ENCODE data around the gene BSCL2. TPM values are rescaled to one million over a fixed set of nuclear protein-coding genes. Genes with fewer than 3 reads are reported as not detected.
A peak's percentile ranks its signal among the peaks of the same experiment; 100 is the strongest.

Gene BSCL2
- total RNA-seq, 1 donor from 2014 or later = 96.6 TPM

DNA sequence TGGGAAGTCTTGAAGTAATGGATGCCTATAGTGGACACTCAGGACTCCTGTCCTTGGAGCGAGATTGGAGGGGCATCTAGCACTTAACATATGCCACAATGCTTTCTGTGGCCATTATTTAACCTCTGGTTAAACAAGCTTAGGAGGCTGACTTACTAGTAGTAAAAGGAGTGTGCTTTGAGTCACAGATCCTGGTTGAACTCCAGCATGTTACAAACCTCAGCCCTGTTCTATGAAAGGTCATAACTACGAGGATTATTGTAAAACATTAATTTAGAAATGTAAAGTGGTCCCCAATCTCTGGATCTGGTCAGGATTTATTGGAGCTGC is 34.1 kb downstream of the BSCL2 start:
- no peak overlapping the region for H3K4me3 ChIP-seq (ENCODE audit: low read depth, low read length)
- TF ChIP-seq, protein P1, sequence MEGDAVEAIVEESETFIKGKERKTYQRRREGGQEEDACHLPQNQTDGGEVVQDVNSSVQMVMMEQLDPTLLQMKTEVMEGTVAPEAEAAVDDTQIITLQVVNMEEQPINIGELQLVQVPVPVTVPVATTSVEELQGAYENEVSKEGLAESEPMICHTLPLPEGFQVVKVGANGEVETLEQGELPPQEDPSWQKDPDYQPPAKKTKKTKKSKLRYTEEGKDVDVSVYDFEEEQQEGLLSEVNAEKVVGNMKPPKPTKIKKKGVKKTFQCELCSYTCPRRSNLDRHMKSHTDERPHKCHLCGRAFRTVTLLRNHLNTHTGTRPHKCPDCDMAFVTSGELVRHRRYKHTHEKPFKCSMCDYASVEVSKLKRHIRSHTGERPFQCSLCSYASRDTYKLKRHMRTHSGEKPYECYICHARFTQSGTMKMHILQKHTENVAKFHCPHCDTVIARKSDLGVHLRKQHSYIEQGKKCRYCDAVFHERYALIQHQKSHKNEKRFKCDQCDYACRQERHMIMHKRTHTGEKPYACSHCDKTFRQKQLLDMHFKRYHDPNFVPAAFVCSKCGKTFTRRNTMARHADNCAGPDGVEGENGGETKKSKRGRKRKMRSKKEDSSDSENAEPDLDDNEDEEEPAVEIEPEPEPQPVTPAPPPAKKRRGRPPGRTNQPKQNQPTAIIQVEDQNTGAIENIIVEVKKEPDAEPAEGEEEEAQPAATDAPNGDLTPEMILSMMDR (conservative IDR thresholded peaks at IDR 0.05; ENCODE audit: low read depth, low read length) = no peak
- no peak for DNase-seq (ENCODE audit: low read depth)

DNA sequence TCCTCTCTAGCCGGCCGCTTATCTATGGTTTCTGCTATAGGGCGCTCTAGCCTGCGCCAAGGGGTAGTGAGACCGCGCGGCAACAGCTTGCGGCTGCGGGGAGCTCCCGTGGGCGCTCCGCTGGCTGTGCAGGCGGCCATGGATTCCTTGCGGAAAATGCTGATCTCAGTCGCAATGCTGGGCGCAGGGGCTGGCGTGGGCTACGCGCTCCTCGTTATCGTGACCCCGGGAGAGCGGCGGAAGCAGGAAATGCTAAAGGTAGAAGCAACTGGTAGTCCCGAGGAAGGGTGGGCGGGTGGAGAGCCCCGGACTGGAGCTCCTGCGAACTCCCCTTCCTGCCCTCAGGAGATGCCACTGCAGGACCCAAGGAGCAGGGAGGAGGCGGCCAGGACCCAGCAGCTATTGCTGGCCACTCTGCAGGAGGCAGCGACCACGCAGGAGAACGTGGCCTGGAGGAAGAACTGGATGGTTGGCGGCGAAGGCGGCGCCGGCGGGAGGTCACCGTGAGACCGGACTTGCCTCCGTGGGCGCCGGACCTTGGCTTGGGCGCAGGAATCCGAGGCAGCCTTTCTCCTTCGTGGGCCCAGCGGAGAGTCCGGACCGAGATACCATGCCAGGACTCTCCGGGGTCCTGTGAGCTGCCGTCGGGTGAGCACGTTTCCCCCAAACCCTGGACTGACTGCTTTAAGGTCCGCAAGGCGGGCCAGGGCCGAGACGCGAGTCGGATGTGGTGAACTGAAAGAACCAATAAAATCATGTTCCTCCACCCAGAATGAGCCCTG is 35.4 kb downstream of the BSCL2 start, which contains the start of the genes LBHD1 and UQCC3:
Gene LBHD1 (minus strand): TSS at position 660 of the 782 bp plus-strand sequence. CDS start 2,236 bp downstream, outside the sequence.
Gene UQCC3 (plus strand): TSS at position 66 of the 782 bp plus-strand sequence. CDS start 73 bp downstream, at position 139.
- TF ChIP-seq, protein P1 (conservative IDR thresholded peaks at IDR 0.05; ENCODE audit: low read depth, low read length) = no peak
- H3K4me3 ChIP-seq (ENCODE audit: low read depth, low read length) = peak within 1 kb of the TSS; percentile 92
- no peak for DNase-seq (ENCODE audit: low read depth)

DNA sequence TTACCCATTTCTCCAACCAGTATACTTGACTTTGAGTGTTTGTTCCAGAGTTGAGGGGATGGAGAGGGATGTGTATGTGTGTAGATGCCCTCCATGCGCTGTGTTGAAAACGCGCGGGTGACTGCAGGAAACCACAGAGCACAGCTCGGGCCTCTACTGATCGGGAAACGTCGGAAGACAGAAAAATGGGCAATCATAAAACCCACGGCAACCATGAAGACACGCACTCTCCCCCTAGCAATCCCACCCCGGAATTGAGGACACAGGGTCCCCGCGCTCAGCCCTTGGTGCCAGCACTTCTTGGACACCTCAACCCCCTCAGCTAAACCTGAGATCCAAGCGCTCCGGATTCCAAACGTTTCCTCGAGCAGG is 36.0 kb downstream of the BSCL2 start:
- peak overlapping the region; percentile 92 for H3K4me3 ChIP-seq (ENCODE audit: low read depth, low read length)
- TF ChIP-seq, protein P1 (conservative IDR thresholded peaks at IDR 0.05; ENCODE audit: low read depth, low read length) = no peak
- no peak for DNase-seq (ENCODE audit: low read depth)

DNA sequence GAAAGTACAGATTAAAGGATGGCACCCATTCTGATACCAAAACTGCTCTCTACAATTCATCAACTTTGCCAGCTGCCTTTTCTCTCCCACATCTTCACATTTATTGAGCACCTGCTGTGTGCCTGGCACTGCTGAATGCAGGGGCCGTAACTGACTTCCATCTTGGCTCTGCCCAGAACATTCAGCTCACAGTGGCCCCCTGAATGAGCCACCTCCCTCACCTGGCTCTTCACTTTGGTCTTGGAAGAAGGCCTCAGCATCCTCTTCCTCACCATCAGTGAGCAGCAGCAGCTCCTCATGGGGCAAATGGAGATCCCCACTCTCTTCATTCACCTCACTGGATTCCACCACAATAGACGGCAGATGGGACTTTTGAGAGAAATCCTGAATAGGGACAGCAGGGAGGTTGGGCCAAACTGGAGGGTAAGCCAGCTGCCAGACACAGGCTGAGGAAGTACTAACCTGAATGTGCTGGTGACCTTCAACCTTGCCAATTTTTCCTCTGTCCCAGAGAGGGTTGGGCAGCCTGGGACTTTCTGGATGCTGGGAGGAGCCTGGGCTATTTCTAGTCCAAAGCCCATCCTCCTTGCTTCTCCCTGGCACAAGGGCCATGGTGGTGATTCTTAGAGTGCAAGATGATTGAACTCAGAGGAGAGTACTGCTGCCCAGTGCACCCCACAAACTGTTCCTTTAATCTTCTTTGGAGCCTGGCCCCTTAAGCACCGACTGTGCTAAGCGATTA is 37.6 kb downstream of the BSCL2 start:
- no peak overlapping the region for H3K4me3 ChIP-seq (ENCODE audit: low read depth, low read length)
- TF ChIP-seq, protein P1 (conservative IDR thresholded peaks at IDR 0.05; ENCODE audit: low read depth, low read length) = no peak
- DNase-seq (ENCODE audit: low read depth) = no peak

DNA sequence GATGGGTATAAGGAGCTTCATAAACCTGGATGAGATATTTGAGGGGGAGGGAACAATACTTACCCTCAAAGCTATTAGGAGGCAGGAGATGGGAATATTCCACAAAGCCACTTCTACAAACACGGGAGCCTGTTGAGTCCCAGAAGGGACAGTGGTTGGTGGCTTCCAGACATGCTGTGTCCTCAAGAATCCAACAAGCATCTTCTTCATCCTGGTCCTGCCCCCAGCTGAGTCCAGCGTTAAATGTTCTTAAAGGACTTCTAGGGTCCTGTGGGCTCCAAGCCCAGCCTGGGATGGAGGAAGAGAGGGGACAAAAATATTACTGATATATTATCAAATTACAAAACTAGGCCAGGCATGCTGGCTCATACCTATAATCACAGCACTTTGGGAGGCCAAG is 39.8 kb downstream of the BSCL2 start:
- no peak overlapping the region for H3K4me3 ChIP-seq (ENCODE audit: low read depth, low read length)
- TF ChIP-seq, protein P1 (conservative IDR thresholded peaks at IDR 0.05; ENCODE audit: low read depth, low read length) = no peak
- DNase-seq (ENCODE audit: low read depth) = no peak

DNA sequence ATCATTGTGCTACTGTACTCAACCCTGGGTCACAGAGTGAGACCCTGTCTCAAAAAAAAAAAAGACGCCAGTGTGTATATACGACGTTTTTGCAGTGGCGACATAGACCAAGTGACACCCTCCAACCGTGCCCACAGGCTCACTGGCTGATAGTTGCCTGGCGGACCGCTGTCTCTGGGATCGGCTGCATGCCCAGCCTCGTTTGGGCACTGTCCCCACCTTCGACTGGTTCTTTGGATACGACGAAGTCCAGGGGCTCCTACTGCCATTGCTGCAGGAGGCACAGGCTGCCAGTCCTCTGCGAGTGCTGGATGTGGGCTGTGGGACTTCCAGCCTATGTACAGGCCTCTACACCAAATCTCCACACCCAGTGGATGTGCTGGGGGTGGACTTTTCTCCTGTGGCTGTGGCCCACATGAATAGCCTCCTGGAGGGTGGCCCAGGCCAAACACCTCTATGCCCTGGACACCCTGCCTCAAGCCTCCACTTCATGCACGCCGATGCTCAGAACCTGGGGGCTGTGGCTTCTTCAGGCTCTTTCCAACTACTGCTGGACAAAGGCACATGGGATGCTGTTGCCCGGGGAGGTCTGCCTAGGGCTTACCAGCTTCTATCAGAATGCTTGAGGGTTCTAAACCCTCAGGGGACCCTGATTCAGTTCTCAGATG is 40.8 kb downstream of the BSCL2 start:
- TF ChIP-seq, protein P1 (conservative IDR thresholded peaks at IDR 0.05; ENCODE audit: low read depth, low read length) = no peak
- peak overlapping the region; percentile 69 for H3K4me3 ChIP-seq (ENCODE audit: low read depth, low read length)
- no peak for DNase-seq (ENCODE audit: low read depth)
